HG02870 (cell line): ENCODE measurements around the gene ASPSCR1.

ENCODE experiments used
- ATAC-seq: cut with Tn5 transposase; IDR thresholded peaks from one replicate; pipeline ENCODE4 v1.9.1; 2021; ENCODE audit warnings: mild to moderate bottlenecking, moderate library complexity; ENCODE audit not compliant: unreplicated experiment

The ASPSCR1 gene, protein sequence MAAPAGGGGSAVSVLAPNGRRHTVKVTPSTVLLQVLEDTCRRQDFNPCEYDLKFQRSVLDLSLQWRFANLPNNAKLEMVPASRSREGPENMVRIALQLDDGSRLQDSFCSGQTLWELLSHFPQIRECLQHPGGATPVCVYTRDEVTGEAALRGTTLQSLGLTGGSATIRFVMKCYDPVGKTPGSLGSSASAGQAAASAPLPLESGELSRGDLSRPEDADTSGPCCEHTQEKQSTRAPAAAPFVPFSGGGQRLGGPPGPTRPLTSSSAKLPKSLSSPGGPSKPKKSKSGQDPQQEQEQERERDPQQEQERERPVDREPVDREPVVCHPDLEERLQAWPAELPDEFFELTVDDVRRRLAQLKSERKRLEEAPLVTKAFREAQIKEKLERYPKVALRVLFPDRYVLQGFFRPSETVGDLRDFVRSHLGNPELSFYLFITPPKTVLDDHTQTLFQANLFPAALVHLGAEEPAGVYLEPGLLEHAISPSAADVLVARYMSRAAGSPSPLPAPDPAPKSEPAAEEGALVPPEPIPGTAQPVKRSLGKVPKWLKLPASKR

DNA sequence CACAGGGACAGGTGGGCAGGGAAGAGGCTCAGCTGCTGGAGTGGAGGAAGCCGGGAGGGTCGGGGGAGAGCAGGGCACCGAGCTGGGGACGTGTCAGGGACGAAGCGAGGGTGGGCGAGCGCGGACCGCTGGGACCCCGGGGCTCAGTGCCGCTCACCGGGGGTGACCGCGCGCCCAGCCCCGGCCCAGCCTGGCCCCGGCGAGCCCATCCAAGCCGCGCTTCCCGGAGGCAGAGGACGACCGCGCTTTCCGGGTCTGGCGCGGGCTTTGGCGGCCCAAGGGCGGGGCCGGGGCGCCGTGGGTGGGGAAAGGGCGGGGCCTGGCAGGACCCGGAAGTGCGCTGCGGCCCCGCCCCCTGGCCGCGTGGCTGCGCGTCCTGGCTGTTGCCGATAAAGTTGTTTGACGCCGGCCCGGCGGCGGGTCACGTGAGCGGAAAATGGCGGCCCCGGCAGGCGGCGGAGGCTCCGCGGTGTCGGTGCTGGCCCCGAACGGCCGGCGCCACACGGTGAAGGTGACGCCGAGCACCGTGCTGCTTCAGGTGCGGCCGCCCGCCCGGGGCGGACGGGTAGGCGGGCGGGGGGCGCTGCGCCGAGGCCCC, at the start of gene ASPSCR1:
ASPSCR1 (plus strand) TSS at position 419 of the 598 bp plus-strand sequence; CDS start at position 437, 18 bp downstream.
- ATAC-seq, result peak; percentile 76

DNA sequence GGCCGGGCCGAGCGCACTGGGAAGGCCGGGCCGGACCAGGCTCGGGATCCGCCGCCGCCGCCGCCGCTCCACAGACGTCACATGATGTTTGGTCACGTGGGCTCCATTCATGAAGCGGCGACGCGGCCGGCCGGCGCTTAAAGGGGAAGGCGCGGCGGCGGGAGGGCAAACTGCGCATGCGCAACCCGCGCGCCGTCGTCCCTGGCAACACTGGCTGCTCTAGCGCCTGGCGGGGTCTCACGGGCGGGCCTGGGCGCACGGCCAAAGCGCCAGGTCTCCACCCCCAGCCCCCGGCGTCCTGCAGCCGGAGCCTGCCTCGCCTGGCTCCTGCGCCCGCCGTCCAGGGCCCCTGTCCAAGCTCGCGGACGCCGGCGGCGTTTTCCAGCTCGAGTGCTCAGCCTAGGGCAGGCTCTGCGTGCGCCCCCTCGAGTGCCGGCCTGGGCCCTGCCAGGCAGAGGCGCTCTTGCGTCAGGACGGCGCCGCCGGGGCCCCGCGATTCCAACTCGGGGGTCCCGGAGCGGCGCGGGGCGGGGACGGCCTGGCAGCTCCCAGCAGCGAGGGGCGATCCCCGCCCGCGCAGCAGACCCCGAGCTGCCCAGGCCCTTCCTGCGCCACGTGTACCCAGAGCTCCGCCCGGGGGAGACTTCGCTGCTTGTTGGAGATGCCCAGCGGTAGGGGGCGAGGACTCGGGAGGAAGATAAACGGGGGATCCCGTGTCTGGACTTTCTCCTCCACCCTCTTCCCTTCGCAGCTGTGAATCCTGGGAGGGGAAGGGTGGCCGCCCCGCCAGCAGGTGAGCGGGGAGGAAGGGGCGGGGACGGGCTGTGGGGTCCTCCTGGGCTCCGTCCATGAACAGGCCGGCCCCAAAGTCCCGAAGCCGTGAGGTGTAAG, 49.5 kb upstream of the ASPSCR1 start, which contains the start of gene MAFG:
MAFG (minus strand) TSS at position 83 of the 891 bp plus-strand sequence. CDS start 4,550 bp downstream, outside the sequence.
- ATAC-seq, result peak; percentile 58

DNA sequence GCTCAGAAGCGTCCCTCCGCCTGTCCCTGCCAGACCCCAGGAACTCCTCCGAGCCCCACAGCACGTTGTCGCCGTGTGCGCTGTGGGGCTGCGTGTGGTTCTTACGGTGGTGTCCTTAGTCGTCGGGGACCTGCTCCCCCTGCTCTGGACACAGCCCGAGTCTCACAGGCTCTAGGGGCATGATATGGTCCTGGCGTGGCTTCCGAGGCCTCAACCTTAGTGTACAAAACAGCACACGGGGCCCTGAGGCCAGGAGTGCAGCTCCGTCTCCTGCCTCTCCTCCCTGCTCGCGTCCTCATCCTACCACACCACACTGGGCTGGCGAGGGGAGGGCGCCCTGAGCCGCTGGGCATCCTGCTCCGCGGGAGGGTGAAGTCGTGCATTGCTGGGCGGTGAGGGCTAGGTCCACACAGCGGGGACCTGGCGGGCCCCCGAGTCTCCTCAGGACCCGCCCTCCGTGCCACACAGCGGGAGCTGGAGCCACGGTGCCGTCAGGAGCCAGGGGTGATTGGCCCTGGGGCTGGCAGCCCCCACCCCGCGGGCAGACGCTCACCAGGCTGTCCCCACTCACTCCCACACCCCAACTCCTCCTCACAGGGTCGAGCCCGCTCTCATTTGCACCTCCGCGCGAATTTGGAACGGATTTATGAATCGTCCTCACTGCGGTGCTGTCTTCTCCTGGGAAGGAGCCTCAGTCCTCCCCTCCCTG, 48.7 kb upstream of the ASPSCR1 start:
- no peak for ATAC-seq

DNA sequence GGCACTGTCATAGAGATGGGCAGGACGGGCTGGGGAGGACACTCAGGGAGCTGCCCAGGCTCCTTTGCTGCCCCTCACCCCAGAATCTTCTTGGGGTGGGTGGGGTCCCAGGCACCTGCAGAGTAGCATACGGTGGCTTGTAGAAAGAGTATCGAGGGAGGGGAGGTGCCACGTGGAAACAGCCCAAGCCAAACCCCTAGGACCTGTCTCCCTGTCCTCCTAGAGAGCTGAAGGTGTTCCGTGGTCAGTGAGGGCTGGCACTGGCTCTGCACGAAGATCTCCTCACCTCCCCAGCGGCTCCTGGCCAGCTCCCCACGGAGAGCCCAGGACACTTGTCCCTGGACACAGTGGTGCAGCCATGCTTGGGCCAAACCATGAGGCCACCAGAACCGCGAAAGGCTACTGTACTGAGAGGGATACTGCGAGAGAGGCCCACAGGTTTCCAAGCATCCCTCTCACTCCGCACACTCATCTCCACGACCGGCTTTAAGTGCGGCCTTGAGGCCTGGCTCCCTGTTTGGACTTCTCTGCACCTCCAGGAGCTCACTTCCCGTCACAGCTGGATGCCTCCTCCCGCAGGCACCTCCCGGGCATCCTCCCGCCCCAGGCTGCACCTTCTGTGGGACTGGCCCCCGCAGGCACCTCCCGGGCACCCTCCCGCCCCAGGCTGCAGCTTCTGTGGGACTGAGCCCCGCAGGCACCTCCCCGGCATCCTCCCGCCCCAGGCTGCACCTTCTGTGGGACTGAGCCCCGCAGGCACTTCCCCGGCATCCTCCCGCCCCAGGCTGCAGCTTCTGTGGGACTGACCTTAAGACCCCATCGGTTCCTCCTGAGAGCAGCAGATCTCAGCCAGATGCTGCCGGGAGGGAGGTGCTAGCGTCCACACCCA, 47.9 kb upstream of the ASPSCR1 start:
- ATAC-seq, result no peak

DNA sequence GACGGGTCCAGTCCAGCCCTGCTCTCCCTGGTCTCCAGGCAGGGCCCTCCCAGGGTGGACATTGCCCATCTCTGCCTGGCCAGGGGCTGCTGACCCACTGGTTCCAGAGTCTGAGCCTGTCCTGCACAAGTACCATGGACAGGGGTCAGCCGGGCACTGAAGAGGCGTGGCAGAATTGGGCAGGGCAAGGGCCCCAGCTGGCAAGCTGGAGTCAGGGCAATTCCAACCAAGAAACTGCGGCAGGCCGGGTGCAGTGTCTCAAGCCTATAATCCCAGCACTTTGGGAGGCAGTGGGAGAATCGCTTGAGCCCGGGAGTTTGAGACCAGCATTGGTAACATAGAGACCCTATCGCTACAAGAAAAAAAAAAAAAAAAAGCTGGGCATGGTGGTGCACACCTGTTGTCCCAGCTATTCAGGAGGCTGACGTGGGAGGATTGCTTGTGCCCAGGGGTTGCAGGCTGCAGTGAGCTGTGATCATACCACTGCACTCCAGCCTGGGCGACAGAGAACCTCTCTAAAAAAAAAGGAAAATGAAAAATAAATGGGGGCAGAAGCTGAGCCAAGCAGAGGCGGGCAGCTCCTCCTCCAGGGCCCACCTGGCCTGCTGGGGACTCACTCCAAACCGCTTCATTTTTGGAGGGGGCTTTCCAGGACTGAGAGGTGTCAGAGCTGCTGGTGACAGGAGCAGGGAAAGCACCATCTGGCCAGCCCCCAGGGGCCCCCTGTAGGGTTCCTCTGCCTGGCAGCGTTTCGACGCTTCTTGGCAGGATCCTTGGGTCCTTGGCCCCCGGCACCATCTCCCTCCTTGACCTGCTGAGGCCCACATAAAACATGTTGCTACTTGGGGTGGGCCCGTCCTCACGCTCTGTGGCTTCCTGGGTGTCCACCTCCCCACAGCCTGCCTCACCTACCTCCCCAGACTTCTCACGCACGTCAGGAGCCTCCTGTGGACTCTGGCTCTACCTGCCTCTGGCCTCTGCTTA, 47.0 kb upstream of the ASPSCR1 start:
- no peak for ATAC-seq

DNA sequence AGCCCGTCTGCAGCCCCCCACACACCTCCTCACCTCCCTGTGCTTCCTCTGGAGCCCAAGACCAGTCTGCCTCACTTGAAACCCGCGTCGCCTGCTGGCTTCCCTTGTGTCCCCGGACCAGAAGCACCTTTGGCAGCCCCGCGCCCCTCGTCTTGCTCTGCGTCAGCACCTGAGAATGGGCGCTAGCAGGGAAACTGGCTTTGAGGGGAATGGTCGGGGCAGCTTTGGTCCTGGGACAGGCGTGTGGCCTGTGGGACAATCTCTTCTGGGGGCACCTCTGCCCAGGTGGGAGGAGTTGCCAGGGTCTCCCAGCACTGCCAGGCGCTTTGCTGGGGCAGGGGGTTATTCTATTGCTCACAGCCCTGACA, 46.3 kb upstream of the ASPSCR1 start:
- ATAC-seq, result no peak

DNA sequence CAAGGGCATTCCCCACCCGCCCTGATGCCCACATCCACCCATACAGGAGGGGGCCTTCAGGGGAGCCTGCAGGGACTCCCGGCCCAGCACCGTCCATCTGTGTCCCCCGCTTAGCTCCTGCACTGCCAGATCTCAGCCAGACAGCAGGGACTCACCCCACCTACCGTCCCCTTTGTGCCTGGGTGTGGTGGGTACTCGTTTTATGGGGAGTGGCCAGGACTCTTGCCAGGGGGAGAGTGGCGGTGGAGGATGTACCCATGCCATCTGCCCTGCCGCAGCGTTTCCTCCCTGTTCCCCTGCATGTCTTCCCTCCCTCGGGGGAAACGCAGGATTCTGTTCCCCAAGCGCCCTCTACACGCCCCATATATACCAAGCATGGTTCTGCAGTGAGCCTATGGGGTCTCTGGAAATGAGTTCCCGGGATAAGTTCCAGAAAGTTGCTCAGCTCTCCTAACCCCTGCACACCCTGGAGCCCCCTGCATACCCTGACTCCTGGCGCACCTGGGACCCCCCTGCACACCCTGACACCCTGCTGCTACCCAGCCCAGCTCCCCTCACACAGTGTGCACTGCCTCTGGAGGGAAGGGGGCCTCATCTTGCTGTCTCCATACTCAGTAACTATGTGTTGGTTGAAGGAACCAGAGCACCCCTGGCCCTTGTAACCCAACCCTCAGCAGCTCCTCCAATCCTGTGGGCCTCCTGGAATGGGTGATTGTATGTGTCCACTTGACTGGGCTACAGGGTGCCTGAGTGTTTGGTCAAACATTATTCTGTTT, 45.7 kb upstream of the ASPSCR1 start:
- ATAC-seq, result no peak

DNA sequence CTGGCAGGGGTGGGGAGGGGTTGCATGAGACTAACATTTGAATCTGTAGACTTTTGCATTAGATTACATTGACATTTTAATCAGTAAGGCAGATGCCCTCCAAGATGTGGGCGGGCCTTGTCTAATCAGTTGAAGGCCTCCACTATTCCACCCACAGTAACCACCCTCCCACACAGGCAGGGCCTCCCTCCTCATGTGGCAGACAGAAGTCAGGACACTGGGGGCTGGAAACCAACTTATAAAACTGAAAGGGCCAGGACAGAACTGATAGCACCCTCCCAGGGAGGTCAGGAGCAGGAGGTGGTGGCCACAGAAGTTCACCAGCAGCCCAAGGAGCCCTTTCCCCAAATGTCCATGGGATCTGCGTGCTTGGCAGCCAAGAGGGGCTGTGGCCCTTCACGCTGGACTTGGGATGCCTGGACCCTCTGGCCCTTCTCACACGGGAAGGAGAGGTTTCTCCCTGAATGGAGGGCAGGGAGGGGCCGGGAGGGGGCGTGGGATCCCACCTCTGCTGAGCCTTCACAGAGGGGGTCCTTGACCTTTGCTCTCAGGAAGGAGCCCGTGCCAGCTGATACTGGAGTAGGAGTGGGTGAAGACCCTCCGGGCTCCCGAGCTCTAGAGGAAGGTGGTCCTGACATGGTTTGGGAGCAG, 45.0 kb upstream of the ASPSCR1 start:
- ATAC-seq, result no peak

DNA sequence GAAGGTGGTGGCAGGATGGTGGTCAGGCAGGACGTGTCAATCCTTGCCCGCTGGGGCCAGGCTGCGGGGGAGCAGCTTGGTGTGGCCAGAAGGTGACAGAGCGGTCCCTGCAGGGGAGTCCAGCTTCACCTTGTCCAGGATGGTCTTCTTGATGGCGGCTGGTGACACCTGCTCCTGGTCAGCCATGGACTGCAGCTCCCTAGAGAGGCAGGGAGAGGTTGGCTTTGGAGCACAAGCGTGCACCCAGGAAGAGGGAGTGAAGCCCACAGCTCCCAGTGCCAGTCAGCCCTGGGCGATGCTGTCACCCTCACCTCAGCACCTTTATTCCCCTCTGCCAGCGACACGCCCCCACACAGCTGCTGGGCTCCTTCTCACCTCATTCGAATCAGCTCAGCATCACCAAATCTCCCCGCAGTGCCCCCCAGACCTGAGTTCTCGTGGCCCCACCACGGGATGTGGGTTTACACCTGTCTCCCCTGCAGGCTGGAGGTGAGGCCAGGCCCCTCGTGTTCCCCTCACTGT, 44.2 kb upstream of the ASPSCR1 start:
- no peak for ATAC-seq

DNA sequence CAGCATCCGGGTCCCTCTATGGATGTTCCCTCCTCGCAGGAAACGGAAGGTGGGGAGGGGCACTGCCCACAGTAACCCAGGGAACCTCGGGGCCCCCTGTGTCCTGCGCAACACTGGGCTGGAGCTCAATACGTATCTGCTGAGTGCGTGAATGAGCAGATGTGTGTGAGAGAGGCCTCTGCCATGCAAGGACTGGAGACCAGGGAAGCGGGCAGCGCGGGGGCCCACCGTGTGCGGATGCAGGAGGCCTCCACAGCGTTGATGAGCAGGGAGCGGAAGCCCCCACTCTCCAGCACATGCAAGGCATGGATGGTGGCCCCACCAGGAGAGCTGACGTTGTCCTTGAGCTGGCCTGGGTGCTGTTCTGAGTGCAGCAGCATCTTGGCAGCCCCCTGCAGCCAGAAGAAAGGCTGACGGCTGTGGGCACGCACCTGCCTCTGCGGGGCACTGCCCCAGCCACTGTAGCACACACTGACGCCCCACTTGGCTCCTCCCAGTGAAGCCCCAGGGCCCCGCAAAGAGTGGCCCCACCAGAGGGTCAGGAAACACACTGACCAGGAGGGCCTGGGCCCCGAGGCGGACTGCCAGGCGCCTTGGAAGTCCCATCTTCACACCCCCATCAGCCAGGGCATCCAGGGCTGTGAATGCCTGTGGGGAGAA, 43.2 kb upstream of the ASPSCR1 start:
- no peak for ATAC-seq

DNA sequence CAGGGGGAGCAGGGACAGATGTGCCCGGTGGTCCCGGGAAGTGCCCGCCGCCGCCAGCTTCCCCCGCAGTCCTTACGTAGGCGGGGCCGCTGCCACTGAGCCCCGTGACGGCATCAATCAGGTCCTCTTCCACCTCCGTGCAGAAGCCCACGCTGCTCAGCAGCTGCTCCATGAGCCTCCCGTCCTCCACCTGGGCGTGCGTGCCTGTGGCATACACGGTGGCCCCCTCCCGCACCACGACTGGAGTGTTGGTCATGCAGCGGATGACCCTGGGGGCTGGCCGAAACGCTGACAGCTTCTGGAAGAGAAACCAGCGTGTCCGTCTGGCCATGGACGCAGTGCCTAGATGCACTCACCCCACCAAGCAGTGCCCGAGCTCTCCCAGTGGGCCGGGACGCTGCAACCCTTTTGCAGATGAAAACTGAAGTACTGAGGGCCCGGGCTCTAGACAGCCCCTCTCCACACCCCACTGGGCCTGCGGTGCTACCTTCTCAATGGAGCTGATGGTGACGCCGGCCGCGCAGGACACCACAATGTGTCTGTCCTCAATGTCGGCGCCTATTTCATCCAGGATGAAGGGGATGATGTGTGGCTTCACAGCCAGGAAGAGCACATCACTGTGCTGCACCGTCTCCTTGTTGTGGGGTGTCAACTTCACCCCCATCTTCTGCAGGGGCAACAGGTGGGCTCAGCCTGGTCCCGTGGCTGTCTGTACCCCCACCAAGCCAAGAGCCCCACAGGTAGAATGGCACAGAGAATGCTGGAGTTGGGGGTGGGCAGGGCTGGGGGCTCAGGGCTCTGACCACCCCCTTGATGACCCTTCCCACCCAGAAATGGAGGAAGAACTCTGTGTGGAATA, 42.4 kb upstream of the ASPSCR1 start:
- ATAC-seq, result no peak

DNA sequence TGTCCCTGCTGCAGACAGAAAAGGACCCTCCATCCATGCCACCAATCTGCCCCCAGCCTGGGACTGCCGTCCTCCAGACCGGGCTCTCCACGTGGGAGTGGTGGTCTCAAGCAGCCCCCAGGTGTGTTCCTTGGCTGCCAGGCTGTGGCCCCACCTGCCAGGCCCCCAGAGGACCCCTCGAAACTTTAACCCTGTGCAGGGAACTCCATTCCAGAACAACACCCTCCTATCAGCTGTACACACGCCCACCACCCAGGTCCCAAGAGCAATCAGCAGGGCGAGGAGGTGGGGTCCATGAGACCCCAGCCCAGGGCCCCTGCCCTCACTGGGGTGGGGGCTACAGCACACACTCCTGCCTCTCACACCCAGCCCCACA, 41.7 kb upstream of the ASPSCR1 start:
- no peak for ATAC-seq

DNA sequence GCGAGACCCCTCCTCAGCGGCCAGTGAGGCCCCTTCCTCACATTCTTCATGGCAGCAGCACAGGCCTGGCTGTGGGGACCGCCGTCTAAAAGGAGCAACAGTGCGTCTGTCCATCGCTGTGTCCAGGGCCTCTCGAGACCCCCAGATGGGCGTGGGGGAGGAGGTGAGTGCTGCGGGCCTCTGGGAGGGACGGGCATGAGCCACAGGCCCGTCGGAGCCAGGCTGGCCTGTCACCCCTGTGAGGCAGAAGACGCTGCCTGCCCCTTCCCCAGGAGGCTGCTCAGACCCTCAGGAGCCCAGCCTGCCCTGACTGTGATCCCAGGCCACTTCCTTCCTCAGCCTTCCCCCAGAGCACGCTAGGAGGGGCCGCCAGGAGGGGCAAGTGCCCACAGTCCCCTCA, 38.2 kb upstream of the ASPSCR1 start:
- no peak for ATAC-seq

DNA sequence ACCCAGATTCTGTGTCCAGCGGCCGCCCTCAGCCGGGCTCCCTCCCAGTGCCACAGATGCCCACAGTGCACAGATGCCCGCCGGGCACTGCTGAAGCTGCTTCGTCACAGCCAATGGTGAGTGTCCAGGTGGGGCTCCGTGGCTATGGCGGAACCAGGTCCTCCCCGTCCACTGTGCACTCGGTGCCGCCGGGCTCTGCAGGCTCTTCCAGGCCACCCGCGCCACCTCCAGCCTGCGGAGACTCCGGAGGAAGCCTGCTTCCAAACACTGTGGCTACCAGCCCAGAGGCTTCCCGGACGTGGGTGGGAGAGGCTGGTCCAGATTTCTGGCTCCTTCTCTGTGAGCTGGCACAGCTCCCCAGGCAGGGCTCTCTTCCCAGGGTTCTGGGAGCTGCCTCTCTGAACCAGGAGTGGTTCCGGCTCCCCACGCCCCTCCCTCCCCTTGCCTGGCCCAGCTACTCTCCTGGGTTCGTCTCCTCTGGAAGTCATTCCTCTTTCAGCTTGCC, 37.5 kb upstream of the ASPSCR1 start:
- no peak for ATAC-seq
